T-helper 1 cell (primary cell): ENCODE data around the gene TARS1.
A peak's percentile ranks its signal among the peaks of the same experiment; 100 is the strongest.

Experiments
- DNase-seq, 5 donors: peaks; one replicate each; pipeline ENCODE4 v3.0.0-alpha.2; 2012 to 2020

TARS1 gene

GRCh38 chr5:33441241-33442177 lies 744 bp downstream of the TARS1 start:
- DNase-seq: peak in 3 of 5 donors; percentile 5 to 46 (median 10)

DNA sequence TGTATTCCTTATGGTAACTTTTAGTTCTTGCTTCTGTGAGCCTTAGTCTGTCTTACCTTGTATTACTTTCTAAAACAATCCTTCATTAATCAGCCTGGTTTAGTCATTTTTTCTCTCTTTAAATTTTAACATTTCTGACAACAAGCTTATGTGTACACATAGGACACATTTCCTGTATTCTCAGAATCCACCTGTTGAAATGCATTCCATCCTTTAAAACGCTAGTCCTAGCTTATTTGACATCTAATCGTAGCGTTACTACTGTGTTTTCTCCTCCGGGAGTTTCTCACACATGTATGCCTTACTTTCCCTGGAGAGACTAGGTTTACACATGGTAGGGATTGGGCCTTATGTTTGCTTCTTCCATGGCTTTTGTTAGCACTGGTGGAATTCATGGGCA lies 3.8 kb downstream of the TARS1 start:
- DNase-seq: no peak

- DNase-seq: no peak
Observed at GRCh38 chr5:33445798-33446197, 5.0 kb downstream of the TARS1 start.

GRCh38 chr5:33448118-33448517 lies 7.4 kb downstream of the TARS1 start:
- no peak for DNase-seq

DNA sequence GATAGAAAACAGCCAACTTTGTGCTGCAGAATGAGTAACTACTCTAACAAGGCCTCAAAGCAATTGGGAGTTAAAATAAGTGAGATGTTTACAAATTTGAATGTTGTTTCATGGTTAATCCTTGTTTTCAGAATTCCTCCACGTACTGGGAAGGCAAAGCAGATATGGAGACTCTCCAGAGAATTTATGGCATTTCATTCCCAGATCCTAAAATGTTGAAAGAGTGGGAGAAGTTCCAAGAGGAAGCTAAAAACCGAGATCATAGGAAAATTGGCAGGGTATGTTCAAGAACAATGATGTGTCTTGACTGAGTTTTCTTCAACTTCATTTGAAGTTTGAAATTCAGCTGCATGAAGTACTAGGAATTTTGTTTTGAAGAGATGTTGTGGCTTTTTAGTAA lies 16.4 kb downstream of the TARS1 start:
- DNase-seq: no peak

GRCh38 chr5:33457817-33458216 lies 17.1 kb downstream of the TARS1 start:
- DNase-seq: no peak

GRCh38 chr5:33460210-33460609 lies 19.4 kb downstream of the TARS1 start:
- no peak for DNase-seq

DNA sequence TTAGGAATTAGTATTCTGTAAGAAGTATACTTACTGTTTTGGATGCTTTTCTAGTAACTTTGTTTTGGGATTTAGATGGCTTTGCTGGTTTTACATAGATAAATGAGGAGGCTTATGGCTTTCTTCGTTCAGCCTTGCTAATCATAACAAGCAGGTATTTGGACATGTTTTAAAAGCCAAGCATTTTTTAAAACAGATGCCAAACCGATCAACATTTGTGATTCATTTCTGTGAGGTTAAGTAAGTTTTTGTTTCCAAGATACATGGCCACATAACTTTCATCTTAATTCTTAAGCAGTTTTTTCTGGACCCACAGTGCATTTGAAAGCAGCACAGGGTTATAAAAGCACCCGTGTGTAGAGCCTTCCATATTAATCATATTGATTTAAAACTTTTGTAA lies 21.7 kb downstream of the TARS1 start:
- DNase-seq: no peak

GRCh38 chr5:33465120-33465519 lies 24.4 kb downstream of the TARS1 start:
- DNase-seq: no peak

DNA sequence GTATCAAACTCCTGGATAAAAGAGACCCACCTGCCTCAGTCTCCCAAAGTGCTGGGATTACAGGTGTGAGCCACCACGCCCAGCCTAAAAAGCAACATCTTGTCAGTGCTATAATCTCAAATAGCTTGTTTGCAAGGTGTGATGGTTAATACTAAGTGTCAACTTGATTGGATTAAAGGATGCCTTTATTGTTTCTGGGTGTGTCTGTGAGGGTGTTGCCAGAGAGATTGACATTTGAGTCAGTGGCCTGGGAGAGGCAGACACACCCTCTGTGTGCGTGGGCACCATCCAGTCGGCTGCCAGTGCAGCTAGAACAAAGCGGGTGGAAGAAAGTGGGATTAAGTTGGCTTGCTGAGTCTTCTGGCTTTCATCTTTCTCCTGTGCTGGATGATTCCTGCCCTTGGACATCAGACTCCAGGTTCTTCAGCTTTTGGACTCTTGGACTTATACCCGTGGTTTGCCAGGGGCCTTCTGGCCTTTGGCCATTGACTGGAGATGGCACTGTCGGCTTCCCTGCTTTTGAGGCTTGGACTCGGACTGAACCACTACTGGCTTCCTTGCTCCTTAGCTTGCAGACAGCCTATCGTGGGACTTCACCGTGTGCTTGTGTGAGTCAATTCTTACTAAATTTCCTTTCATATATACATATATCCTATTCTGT lies 28.1 kb downstream of the TARS1 start:
- DNase-seq: no peak

DNA sequence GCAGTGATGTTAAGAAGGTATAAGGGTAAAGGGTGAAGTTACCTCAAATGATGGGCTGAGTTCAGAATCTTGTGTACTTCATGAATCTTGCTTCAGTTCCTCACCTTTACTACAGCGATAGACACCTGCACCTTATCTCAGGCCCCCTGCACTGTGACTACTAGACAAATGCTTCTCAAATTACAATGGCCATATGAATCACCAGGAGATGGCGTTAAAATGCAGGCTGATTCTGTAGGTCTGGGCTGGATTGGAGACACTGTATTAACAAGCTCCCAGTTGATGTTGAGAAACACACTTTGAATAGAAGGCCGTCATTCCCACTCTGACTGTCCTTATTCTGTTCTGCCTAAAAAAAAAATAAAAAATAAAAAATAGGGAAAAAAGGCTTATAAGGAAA lies 29.8 kb downstream of the TARS1 start:
- no peak for DNase-seq

- DNase-seq: no peak
Observed at GRCh38 chr5:33472805-33473409, 32.1 kb downstream of the TARS1 start.

DNA sequence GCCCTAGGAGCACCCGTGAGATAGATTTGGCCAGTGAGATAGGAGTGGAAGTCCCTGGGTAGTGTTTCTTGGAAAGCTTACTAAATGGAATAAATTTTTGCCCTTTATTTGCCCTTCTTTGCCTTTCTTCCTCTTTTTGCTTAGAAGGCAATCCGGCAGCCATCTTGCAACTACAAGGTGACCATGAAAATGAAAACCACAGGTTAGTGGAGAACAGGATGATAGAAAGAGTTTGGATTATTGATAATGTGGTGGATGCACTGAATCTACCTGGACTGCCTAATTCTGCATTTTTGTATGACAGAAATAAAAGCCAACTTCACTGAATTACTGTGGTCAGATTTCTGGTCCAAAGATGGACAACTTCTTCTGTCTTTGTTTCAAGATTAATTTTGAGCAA lies 33.2 kb downstream of the TARS1 start:
- no peak for DNase-seq

DNA sequence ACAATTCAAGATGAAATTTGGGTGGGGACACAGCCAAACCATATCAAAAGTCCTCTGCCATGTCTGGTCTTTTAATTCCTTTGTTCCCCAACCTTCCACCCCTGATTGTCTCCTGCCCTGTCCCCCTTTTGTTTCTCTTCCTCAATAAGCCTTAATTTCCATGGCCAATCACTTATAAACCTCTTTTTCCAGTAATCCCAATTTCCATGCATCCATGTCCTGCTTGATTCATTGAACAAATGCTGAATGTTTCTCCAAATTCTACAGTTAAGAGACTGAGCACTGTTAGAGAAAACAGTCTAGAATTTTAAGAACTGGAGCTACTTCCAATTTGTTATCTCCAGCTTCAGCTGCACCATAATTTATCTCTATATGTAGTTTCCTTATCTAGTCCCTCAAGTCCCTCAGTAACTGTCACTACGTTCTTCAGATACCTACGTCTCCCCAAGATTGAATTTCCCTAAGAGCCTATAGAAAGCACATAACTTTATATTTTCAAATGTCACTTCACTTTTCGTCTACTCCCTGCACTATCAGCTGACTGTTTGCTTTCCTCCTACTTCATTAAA lies 34.2 kb downstream of the TARS1 start:
- DNase-seq: no peak

- DNase-seq: no peak
Observed at GRCh38 chr5:33475706-33476105, 34.9 kb downstream of the TARS1 start.

- DNase-seq: no peak
Observed at GRCh38 chr5:33476992-33477391, 36.2 kb downstream of the TARS1 start.

GRCh38 chr5:33477816-33478215 lies 37.1 kb downstream of the TARS1 start:
- DNase-seq: no peak

DNA sequence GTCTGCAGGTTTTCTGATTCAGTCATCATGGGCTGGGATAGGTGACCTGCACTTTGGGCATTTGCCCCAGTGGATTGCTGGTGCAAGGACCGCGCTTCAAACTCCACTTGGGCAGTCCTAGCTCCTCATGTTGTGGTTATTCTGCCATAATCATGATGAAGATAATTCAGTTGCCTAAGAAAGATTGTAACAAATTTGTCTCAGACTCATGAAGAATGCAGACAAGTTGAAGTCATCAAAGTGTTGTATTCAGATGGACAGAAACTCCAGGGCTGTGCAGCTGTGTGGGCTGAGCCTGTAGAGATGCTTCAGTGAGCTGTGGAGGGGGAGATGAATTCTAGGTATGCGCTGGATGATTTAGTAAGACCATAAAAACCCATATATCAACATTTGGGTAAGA lies 38.5 kb downstream of the TARS1 start:
- DNase-seq: no peak

GRCh38 chr5:33480876-33481275 lies 40.1 kb downstream of the TARS1 start:
- DNase-seq: no peak

DNA sequence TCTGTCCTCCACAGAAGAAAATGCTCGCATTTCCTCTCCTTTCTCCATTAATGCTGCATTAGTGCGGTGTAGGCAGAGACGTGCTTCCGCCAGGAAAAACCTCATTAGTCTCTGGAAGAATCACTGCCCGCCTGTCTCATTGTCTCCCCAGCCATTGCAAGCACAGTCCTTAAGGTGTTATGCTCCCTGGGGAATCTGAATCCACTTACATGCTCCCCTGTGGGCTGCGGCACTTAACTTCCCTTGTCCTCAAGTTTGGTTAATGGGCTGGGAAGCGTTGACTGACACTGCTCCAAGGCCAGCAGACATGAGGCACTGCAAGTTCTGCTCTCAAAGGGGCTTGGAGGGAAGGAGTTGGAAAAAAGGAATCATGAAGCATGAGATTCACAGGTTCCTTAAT lies 41.6 kb downstream of the TARS1 start:
- no peak for DNase-seq

DNA sequence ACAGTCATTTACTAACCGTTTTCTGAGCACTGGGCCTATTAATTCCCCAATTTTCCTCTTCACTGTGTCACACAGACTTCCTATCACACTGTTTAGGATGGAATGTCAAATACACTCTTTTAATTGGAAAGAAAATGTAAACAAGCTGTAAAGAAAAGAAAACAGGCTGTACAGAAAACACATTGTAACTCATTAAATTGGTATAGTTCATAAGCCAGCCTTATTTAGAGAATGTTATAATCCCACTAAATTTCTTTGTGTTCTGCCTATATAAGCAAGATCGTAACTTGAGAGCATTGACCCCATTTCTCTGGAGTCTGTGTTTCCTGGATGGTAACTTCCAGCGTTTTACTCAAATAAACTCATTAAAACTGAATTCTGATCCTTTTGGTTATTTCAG lies 46.5 kb downstream of the TARS1 start:
- no peak for DNase-seq

- DNase-seq: no peak
Observed at GRCh38 chr5:33488558-33489355, 48.0 kb downstream of the TARS1 start.
